ENCODE results near the gene TRMT61A. TPM values are rescaled to one million over a fixed set of nuclear protein-coding genes. Genes with fewer than 3 reads are reported as not detected.

The TRMT61A gene
- total and polyA plus RNA-seq, 10 of the 15 experiments (the other 5 are each of a cell fraction or from before 2014, with no cell fraction given): 0.11 to 21.9 (median 11.4) TPM

GRCh38 chr14:103574104-103574503 lies 45.1 kb downstream of the TRMT61A start (continued):
- TF ChIP-seq ZBED1 (IDR thresholded peaks at IDR 0.05; ENCODE audit: borderline replicate concordance) (no peak), SPI1 (IDR thresholded peaks at IDR 0.05; ENCODE audit: borderline replicate concordance, insufficient read depth, low read depth, low read length) (no peak), CHD1 (IDR thresholded peaks at IDR 0.05; ENCODE audit: low read depth, low read length) (no peak), IRF3 (IDR thresholded peaks at IDR 0.05) (no peak), PRDM15 (CRISPR knock-in tag; IDR thresholded peaks at IDR 0.05) (no peak), POU2F2 (IDR thresholded peaks at IDR 0.05; ENCODE audit: borderline replicate concordance, low read depth, low read length) (no peak), EED (IDR thresholded peaks at IDR 0.05; ENCODE audit: low read depth) (no peak), MTA2 (IDR thresholded peaks at IDR 0.05; ENCODE audit: low read depth) (no peak), ZBTB4 (CRISPR knock-in tag; IDR thresholded peaks at IDR 0.05) (no peak), NR2C1 (IDR thresholded peaks at IDR 0.05) (no peak), RUNX3 (IDR thresholded peaks at IDR 0.05; ENCODE audit: low read length) (no peak)
